AG04449 (cell line): Measurements from ENCODE around the gene RNU6-7.

Experiments
- CTCF ChIA-PET: fragments of 350-600 bp; formaldehyde crosslinking; extraction: SDS; loops from one replicate; lab custom pipeline; 2021; ENCODE audit warnings: antibody characterized with exemption; lab: Yijun Ruan, JAX
- POLR2A ChIA-PET: fragments of 400-600, 350-600 bp; formaldehyde crosslinking; extraction: SDS; loops from one replicate; lab custom pipeline; 2020; ENCODE audit warnings: antibody characterized with exemption, inconsistent platforms; lab: Yijun Ruan, JAX
- DNase-seq: peaks from one replicate; pipeline ENCODE4 v3.0.0-alpha.2; 2010; ENCODE audit warnings: low read depth, low spot score
- H3K4me3 ChIP-seq: 2 replicates; pipeline ENCODE4 v1.5.1; 2011; ENCODE audit warnings: low read depth, mild to moderate bottlenecking, control low read depth, low read length
- TF ChIP-seq, protein P1 (sequence below): IDR thresholded peaks from one replicate; pipeline ENCODE4 v1.5.1; 2011; ENCODE audit warnings: mild to moderate bottlenecking, moderate library complexity, low read length, control low read depth, inconsistent platforms; ENCODE audit not compliant: insufficient read depth; ENCODE audit errors: missing control alignments

RNU6-7 gene

DNA sequence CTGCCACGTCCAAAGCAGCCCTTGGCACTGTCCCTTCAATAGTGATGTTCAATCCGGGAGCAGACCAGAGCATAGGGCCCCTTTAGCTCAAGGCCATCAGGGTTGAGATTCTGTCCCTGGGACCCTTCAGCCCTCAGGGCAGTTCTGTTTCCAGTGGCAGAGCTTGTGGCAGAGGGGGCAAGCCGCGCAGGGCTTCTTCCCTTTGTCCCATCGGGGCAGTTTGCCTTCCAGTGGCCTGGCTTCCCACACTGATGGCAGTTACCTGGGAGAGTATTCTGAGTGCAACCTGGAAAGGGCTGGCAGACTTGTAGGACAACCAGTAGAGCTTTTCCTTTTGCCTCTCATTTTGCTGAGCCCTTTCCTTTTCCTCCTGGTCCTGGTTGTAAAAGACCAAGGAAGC lies 44.9 kb downstream of the RNU6-7 start:
- POLR2A ChIA-PET: no interaction called here
- DNase-seq: no peak
- CTCF ChIA-PET: interaction anchor here (1.2 to 4.9 kb wide), 4 partner anchors 14 to 320 kb away, joined by 4 to 37 read pairs (median 4); no protein-coding TSS in a partner anchor
- TF ChIP-seq, protein P1, sequence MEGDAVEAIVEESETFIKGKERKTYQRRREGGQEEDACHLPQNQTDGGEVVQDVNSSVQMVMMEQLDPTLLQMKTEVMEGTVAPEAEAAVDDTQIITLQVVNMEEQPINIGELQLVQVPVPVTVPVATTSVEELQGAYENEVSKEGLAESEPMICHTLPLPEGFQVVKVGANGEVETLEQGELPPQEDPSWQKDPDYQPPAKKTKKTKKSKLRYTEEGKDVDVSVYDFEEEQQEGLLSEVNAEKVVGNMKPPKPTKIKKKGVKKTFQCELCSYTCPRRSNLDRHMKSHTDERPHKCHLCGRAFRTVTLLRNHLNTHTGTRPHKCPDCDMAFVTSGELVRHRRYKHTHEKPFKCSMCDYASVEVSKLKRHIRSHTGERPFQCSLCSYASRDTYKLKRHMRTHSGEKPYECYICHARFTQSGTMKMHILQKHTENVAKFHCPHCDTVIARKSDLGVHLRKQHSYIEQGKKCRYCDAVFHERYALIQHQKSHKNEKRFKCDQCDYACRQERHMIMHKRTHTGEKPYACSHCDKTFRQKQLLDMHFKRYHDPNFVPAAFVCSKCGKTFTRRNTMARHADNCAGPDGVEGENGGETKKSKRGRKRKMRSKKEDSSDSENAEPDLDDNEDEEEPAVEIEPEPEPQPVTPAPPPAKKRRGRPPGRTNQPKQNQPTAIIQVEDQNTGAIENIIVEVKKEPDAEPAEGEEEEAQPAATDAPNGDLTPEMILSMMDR: no peak
- H3K4me3 ChIP-seq: no peak overlapping the region

DNA sequence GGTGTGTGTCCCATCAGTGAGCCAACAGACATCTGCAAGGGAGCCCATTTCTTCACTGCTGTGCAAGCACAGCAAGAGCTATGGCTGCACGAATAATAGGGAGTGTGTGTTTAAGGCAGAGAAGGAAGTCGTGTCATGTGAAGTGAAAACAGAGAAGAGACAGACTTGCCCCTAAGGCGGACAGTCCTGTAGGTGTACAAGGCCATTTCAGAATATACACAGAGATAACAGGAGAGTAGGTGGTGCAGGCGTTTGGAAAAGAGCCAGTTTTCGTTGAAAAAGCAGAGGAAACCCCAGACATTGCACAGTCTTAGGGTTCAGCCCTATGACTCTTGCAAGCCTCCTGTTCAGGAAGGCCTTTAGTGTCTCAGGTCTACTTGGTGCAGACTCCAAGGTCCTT lies 47.5 kb downstream of the RNU6-7 start:
- ChIA-PET CTCF (interaction anchor here (1.1 to 6.5 kb wide), 3 partner anchors 9 to 739 kb away, joined by 3 to 236 read pairs (median 9); partner anchors contain the start of gene ARHGAP5), POLR2A (no interaction called here)
- H3K4me3 ChIP-seq: no peak overlapping the region
- no peak for DNase-seq
- TF ChIP-seq, protein P1: no peak

DNA sequence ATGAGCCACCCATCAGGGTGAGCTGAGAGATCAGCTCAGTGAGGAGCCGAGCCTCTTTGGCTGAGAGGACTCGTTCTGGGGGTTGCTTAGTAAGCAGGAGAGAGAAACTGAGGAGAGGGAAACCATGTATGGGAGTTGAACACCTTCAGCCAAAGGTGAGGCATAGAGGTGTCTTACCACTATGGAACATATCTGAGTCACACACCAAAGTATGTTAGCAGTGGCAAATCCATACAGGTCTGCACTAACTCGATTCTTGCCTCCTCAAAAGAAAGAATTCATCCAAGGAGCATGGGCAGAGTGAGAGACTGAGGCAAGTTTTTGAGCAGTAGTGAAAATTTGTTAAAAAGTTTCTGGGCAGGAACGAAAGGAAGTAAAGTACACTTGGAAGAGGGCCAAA lies 47.9 kb downstream of the RNU6-7 start:
- ChIA-PET POLR2A (no interaction called here), CTCF (interaction anchor here (1.0 to 6.5 kb wide), 9 partner anchors 9 to 748 kb away, joined by 3 to 236 read pairs (median 9); partner anchors contain the start of gene ARHGAP5)
- H3K4me3 ChIP-seq: no peak overlapping the region
- DNase-seq: no peak
- TF ChIP-seq, protein P1: no peak

DNA sequence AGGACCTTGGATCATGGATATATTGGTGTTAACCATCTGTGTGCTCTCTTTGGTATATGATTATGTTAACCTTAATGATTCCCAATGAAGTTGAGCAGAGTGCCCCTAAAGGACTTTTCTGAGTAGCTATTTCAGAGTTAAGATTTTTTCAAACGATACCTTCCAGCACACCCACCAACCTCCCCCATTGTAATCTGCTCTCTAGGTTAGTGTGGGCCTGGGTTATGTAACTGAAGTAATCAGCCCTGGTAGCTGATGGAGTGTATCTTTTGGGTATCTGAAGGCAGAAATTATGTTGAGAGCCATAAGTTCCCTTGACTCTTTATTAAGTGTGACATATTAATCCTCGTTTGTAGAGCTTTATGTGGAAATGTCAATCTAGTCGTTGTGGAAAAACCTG lies 48.8 kb downstream of the RNU6-7 start:
- CTCF ChIA-PET: interaction anchor here (1.0 to 6.5 kb wide), 22 partner anchors 8 to 873 kb away, joined by 3 to 236 read pairs (median 8); partner anchors contain the start of genes ARHGAP5 and RNU6-8
- TF ChIP-seq, protein P1: no peak
- POLR2A ChIA-PET: no interaction called here
- DNase-seq: no peak
- H3K4me3 ChIP-seq: no peak overlapping the region

DNA sequence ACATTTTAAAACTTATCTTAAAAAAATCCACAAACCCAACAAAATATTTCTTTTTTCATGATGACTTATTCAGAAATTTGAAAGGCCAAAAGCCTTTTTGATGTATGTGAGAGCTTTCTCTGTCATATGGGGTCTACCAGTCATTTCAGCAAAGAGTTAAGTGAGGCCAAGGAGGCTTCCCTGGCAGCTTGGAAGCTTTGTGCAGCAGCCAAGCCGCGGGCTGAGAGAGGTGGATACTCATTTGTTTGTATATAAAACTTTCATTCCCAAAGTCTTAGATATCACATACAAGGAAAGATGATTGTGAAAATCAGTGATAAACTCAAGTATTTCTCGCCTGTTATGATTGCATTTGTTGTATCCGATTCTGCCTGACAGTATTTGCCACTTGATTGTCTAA lies 49.7 kb downstream of the RNU6-7 start:
- TF ChIP-seq, protein P1: no peak
- no peak for DNase-seq
- ChIA-PET CTCF (interaction anchor here (0.9 to 6.5 kb wide), 23 partner anchors 9 to 874 kb away, joined by 3 to 236 read pairs (median 6); partner anchors contain the start of genes ARHGAP5 and RNU6-8), POLR2A (no interaction called here)
- no peak overlapping the region for H3K4me3 ChIP-seq
